Endodermal cell (in vitro differentiated cells): ENCODE measurements around the gene SLC6A18. TPM values are rescaled to one million over a fixed set of nuclear protein-coding genes. Genes with fewer than 3 reads are reported as not detected.

Experiments
- DNase-seq: peaks from one replicate; pipeline ENCODE4 v3.0.0-alpha.2; 2017
- H3K27ac ChIP-seq: 2 replicates; pipeline ENCODE4 v1.5.1; 2013; ENCODE audit warnings: mild to moderate bottlenecking, low read depth, low read length, moderate library complexity
- H3K27me3 ChIP-seq: 2 replicates; pipeline ENCODE4 v1.6.1; 2013; ENCODE audit warnings: mild to moderate bottlenecking, low read length, moderate library complexity; ENCODE audit not compliant: insufficient read depth, control insufficient read depth, poor library complexity, severe bottlenecking
- H3K36me3 ChIP-seq: 2 replicates; pipeline ENCODE4 v1.7.0; 2013; ENCODE audit warnings: mild to moderate bottlenecking, low read length, moderate library complexity; ENCODE audit not compliant: control insufficient read depth, insufficient read depth
- H3K4me1 ChIP-seq: one replicate; pipeline ENCODE4 v1.7.0; 2013; ENCODE audit warnings: low read length; ENCODE audit not compliant: control insufficient read depth, insufficient read depth
- H3K4me3 ChIP-seq: 2 replicates; pipeline ENCODE4 v1.5.1; 2013; ENCODE audit warnings: mild to moderate bottlenecking, low read length, moderate library complexity
- H3K9ac ChIP-seq: 2 replicates; pipeline ENCODE4 v1.6.1; 2013; ENCODE audit warnings: mild to moderate bottlenecking, low read length, moderate library complexity; ENCODE audit not compliant: poor library complexity, severe bottlenecking; ENCODE audit errors: extremely low read depth
- H3K9me3 ChIP-seq: 2 replicates; pipeline ENCODE4 v1.6.1; 2013; ENCODE audit warnings: mild to moderate bottlenecking, low read length, moderate library complexity; ENCODE audit not compliant: control insufficient read depth
- H3K27ac Mint-ChIP-seq: 2 replicates; pipeline ENCODE4 v1.8.0; 2020; ENCODE audit warnings: mixed read lengths
- H3K27me3 Mint-ChIP-seq: 2 replicates; pipeline ENCODE4 v1.8.0; 2021; ENCODE audit warnings: mild to moderate bottlenecking, mixed read lengths; ENCODE audit not compliant: insufficient read depth
- H3K36me3 Mint-ChIP-seq: 2 replicates; pipeline ENCODE4 v1.8.0; 2020; ENCODE audit warnings: low read depth, mixed read lengths
- H3K4me1 Mint-ChIP-seq: 2 replicates; pipeline ENCODE4 v1.8.0; 2020; ENCODE audit warnings: mixed read lengths
- H3K4me3 Mint-ChIP-seq: 2 replicates; pipeline ENCODE4 v1.8.0; 2020; ENCODE audit warnings: mild to moderate bottlenecking, moderate library complexity, mixed read lengths
- H3K9me3 Mint-ChIP-seq: 2 replicates; pipeline ENCODE4 v1.8.0; 2020; ENCODE audit warnings: mild to moderate bottlenecking, mixed read lengths
- WGBS, 2 experiments: methylation state at CpG; one replicate each; pipeline versions ENCODE4 v1.1.5 to v1.1.7; 2013; ENCODE audit warnings: missing lambda C conversion rate in 2 of 2, mixed read lengths in 1 of 2; ENCODE audit not compliant: insufficient coverage in 1 of 2, insufficient read length in 1 of 2; 5-methylcytosine and 5-hydroxymethylcytosine counted together
- total RNA-seq, 2 donors: library from RNA; stranded (reverse); fragmentation: NEBNext Ultra II Directional in 1 of 2; extraction: Animal tissue kit (Norgen Biotek cat#: 25700) in 1 of 2; gene quantifications; 2 replicates in 1 of 2; 3 replicates in 1 of 2; pipeline ENCODE4 v1.2.1, GENCODE V29; 2021
- TF ChIP-seq, protein P1 (sequence below): fragments of 200-600 bp; sonication (generic); conservative IDR thresholded peaks from 2 replicates; pipeline ENCODE4 v1.5.0; 2021; ENCODE audit warnings: antibody characterized with exemption, mild to moderate bottlenecking

Gene SLC6A18
- total RNA-seq, 2 donors from 2014 or later: not detected

DNA sequence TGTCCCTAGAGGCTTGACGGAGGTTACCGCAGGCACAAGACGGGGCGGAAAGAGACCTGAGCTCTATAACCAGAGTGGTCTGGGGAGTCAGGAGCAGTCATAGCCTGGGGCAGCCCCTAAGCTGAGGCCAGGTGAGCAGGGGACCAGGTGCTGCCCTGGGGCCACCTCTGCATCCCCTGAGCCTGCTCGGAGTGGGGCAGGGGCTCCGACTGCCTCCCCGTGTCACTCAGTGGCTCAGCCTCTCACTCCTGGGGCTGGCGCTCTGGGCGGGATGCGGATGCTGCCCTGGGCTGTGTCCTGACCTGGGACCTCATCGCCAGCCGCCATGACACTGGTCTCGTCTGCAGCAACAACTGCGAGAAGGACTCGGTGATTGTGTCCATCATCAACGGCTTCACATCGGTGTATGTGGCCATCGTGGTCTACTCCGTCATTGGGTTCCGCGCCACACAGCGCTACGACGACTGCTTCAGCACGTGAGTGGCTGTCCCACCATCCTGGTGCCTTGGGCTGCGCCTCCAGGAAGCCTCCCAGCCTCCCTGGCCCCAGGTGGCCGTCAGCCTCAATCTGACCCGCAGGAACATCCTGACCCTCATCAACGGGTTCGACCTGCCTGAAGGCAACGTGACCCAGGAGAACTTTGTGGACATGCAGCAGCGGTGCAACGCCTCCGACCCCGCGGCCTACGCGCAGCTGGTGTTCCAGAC lies 8.8 kb upstream of the SLC6A18 start:
- 93 to 96% methylated on average over 27 to 38 of the region's 38 CpGs for WGBS, 2 experiments
- Mint-ChIP-seq H3K9me3 (peaks cover 5% of the 10 kb centered on the region), H3K4me1 (no peaks in the 10 kb centered on the region), H3K27me3 (no peaks in the 10 kb centered on the region), H3K36me3 (no peaks in the 10 kb centered on the region), H3K27ac (no peak overlapping the region), H3K4me3 (no peak overlapping the region)
- no peak for DNase-seq
- H3K9me3 ChIP-seq: no peaks in the 10 kb centered on the region
- H3K36me3 ChIP-seq: no peaks in the 10 kb centered on the region
- no peaks in the 10 kb centered on the region for H3K4me1 ChIP-seq
- H3K4me3 ChIP-seq: no peak overlapping the region
- no peak overlapping the region for H3K27ac ChIP-seq
- H3K9ac ChIP-seq: no peak overlapping the region
- no peaks in the 10 kb centered on the region for H3K27me3 ChIP-seq
- TF ChIP-seq, protein P1, sequence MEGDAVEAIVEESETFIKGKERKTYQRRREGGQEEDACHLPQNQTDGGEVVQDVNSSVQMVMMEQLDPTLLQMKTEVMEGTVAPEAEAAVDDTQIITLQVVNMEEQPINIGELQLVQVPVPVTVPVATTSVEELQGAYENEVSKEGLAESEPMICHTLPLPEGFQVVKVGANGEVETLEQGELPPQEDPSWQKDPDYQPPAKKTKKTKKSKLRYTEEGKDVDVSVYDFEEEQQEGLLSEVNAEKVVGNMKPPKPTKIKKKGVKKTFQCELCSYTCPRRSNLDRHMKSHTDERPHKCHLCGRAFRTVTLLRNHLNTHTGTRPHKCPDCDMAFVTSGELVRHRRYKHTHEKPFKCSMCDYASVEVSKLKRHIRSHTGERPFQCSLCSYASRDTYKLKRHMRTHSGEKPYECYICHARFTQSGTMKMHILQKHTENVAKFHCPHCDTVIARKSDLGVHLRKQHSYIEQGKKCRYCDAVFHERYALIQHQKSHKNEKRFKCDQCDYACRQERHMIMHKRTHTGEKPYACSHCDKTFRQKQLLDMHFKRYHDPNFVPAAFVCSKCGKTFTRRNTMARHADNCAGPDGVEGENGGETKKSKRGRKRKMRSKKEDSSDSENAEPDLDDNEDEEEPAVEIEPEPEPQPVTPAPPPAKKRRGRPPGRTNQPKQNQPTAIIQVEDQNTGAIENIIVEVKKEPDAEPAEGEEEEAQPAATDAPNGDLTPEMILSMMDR: no peak

DNA sequence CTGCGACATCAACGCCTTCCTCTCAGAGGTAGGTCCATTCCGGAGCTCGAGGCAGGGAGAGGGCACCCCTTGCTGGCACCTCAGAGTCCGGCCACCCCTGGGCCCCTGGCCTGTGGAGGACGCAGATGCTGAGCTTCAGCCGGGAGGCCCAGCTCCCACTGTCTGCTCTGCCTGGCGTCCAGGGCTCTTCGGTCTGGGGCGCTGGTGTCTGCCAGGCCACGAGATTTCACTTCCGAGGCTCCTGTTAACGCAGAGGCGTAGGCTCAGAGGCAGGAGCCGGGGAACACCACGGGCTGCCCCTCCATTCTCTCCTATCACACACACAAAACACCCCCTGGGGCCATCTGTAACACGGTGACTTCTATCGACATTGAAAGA lies 8.3 kb upstream of the SLC6A18 start:
- no peaks in the 10 kb centered on the region for H3K9me3 ChIP-seq
- no peak for DNase-seq
- peaks cover 5% of the 10 kb centered on the region for H3K9me3 Mint-ChIP-seq
- no peaks in the 10 kb centered on the region for H3K4me1 ChIP-seq
- no peaks in the 10 kb centered on the region for H3K27me3 Mint-ChIP-seq
- H3K9ac ChIP-seq: no peak overlapping the region
- WGBS, 2 experiments: 87 to 89% methylated on average over 11 to 18 of the region's 18 CpGs
- H3K4me1 Mint-ChIP-seq: no peaks in the 10 kb centered on the region
- no peak overlapping the region for H3K27ac ChIP-seq
- no peak overlapping the region for H3K4me3 ChIP-seq
- no peak overlapping the region for H3K27ac Mint-ChIP-seq
- no peaks in the 10 kb centered on the region for H3K36me3 Mint-ChIP-seq
- no peak overlapping the region for H3K4me3 Mint-ChIP-seq
- no peaks in the 10 kb centered on the region for H3K36me3 ChIP-seq
- TF ChIP-seq, protein P1: no peak
- no peaks in the 10 kb centered on the region for H3K27me3 ChIP-seq

DNA sequence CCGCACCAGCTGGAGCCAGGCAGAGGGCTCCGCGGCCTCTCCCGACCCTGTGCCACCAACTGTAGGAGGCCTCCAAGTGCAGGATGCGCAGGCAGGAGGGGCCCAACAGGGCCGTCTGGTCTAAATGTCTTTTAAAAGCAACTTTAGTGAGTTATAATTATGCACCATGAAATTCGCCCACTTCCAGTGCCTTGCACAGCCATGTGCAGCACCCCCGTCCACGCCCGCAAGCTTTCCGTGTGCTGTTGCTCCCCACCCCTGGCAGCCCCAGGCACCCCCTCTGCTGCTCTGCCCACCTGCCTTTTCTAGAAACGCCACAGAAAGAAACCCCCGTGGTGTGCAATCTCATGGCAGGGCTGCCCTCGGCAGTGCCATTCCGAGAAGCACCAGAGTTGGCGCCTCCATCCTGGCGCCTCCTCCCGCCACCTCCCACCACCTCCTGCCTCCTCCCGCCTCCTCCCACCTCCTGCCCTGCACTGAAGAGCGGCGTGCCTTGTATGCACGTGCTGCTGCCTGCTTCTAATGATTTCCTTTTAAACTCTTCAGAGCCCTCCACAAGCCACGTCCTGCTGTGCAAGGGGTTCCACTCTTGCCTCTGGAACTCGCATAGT lies 7.5 kb upstream of the SLC6A18 start:
- 81 to 84% methylated on average over 23 to 24 of the region's 24 CpGs for WGBS, 2 experiments
- H3K27me3 ChIP-seq: no peaks in the 10 kb centered on the region
- Mint-ChIP-seq H3K36me3 (no peaks in the 10 kb centered on the region), H3K9me3 (peaks cover 5% of the 10 kb centered on the region), H3K4me1 (no peaks in the 10 kb centered on the region), H3K4me3 (no peak overlapping the region), H3K27ac (no peak overlapping the region), H3K27me3 (no peaks in the 10 kb centered on the region)
- no peak overlapping the region for H3K9ac ChIP-seq
- H3K36me3 ChIP-seq: no peaks in the 10 kb centered on the region
- TF ChIP-seq, protein P1: no peak
- DNase-seq: peak; percentile 73
- no peaks in the 10 kb centered on the region for H3K9me3 ChIP-seq
- no peak overlapping the region for H3K27ac ChIP-seq
- no peak overlapping the region for H3K4me3 ChIP-seq
- H3K4me1 ChIP-seq: no peaks in the 10 kb centered on the region
